ENCODE data around the gene FAXDC2.
"Not testable (repeated sequence)": the region's sequence is repeated elsewhere in the genome, so short reads cannot be mapped to it uniquely, and the experiment has no call there.

The FAXDC2 gene

GRCh38 chr5:154862766-154863165, 12.4 kb upstream of the FAXDC2 start:
- in situ Hi-C loops (cut with MboI; ENCODE audit: low sequenced_read_pairs): no loop called here

DNA sequence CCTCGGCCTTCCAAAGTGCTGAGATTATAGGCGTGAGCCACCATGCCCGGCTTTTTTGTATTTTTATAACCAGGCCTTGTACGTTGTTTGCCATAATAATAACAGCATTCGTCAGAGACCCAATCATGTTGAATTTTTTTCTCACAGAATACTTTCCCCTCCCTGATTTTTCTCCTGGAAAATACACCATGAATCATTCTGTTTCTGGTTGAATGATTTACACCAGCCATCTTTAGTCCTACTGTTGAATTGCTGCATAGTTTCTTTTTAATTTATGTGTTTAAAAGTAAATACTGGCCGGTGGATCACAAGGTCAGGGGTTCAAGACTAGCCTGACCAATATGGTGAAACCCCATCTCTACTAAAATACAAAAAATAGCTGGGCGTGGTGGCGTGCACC, 11.5 kb upstream of the FAXDC2 start:
- in situ Hi-C loops (cut with MboI; ENCODE audit: low sequenced_read_pairs): no loop called here

GRCh38 chr5:154860765-154861164, 10.4 kb upstream of the FAXDC2 start:
- in situ Hi-C loops (cut with MboI; ENCODE audit: low sequenced_read_pairs): no loop called here

GRCh38 chr5:154860123-154860522, 9.7 kb upstream of the FAXDC2 start:
- in situ Hi-C loops (cut with MboI; ENCODE audit: low sequenced_read_pairs): no loop called here

GRCh38 chr5:154858972-154859871, 8.8 kb upstream of the FAXDC2 start:
- in situ Hi-C loops (cut with MboI; ENCODE audit: low sequenced_read_pairs): no loop called here

DNA sequence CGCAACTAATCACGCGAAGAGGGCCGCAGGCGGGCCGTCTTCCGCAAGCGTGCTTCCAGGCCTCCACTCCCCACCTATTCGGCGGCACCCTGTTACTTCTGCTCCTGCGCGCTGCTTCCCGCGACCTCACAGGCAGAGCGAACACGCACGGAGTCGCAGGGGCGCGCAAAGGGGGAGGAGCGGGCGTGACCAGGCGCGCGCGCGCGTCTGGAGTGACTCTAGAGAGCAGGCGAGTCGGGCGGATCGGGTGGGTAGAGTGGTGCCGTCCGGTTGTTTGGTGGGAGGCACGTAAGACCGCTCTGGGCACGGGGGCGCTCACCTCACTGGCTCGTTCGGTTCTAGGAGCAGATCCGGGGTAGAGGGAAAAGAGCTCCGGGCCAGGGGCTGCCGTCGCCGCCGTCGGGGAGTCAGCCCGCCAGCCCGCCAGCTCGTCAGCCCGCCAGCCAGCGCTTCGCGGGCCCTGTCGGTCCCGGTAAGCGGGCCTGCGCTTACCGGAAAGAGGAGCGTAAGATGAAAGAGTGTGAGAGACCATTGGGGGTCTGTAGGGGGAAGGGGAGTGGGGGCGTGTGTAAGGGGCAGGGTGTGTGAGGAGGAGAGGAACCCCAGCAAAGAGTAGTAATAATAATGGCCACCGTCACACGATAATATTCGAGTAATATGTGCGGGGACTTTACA, 8.0 kb upstream of the FAXDC2 start, which contains the start of gene CNOT8:
Gene CNOT8 (plus strand): TSS at position 331 of the 675 bp plus-strand sequence. CDS start 4,652 bp downstream, outside the sequence.
- in situ Hi-C loops (cut with MboI; ENCODE audit: low sequenced_read_pairs): no loop called here

DNA sequence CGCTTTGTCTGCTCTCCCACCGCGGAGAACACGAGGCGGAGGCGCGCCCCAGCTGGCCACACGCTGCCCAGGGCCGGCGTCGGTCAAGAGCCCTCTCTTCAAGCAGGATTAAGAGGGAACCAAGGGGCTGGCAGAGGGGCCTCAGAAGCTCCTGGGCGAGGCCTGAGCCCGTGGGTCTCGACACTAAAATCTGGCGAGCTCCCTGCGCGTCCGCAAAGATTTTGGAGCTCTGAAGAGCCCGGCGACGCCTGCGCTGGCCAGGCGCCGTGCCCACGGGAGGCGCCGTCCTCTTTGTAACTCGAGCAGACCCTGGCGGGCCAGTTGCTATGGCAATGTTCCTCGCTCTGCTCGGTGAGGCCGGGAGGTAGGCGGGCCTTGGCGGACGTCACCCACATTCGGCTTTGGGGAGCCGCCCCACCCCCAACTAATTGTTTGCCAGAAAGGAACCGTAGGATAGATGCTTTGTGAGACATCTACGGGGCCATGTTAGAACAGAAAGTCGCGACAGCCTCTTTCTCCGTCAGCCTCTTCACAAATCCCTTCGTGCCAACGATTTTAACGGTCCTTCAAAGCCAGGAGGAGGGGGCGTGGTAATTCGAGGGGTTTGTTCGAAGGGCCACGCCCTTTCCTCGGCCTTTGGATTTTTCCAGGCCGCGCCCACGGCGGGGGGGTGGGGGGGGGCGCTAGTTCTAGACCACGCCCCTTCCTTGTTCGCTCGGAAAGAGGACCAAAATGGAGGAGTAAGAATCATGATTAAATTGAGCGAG, 7.3 kb upstream of the FAXDC2 start:
- in situ Hi-C loops (cut with MboI; ENCODE audit: low sequenced_read_pairs): no loop called here

- in situ Hi-C loops (cut with MboI; ENCODE audit: low sequenced_read_pairs): no loop called here
Observed at GRCh38 chr5:154851351-154851750, 948 bp upstream of the FAXDC2 start.

DNA sequence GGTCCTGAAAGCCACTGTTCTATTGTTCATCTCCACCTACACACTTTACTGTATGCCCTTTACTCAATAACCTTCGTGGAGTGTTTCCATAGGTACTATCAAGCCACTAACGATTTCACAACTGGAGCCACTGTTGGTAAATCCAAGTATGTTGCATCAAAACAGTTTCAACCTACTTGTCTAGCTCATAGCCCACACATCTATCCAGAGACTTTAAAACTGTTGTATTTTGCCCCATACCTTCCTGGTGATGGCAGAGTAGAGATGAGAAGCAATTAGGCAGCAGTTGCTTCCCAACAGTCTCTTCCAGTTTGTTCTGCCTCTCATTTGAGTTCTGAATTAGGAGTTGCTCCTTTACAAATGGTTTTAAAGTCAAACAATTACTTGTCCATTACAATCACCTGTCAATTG, 607 bp downstream of the FAXDC2 start:
- in situ Hi-C loops (cut with MboI; ENCODE audit: low sequenced_read_pairs): no loop called here

DNA sequence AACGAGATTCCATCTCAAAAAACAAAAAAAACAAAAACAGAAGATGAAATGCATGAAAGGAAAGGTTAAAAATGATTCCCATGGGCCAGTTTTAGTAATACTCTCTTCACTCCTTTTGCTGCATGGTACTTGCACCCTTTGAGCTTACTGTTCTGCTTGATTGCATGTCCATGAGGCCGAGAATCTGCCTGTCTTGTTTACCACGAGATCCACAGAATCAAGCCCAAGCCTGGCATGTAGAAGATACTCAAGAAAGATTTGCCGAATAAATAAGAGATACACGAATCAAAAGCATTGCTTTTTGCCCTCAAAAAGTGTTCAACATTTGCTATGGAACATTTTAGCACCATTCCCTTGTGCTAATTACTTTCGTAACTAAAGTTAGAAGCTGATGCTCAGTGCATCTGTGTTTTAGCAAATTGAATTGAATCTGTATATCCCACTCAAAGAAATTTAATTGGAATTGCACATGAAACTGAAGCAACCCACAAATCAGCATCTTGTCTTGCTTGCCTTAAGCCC, 1.1 kb downstream of the FAXDC2 start:
- in situ Hi-C loops (cut with MboI; ENCODE audit: low sequenced_read_pairs): no loop called here

- in situ Hi-C loops (cut with MboI; ENCODE audit: low sequenced_read_pairs): no loop called here
Observed at GRCh38 chr5:154844809-154845208, 5.6 kb downstream of the FAXDC2 start.

GRCh38 chr5:154842689-154843530, 7.5 kb downstream of the FAXDC2 start:
- in situ Hi-C loops (cut with MboI; ENCODE audit: low sequenced_read_pairs): no loop called here

GRCh38 chr5:154841273-154841661, 9.1 kb downstream of the FAXDC2 start:
- in situ Hi-C loops (cut with MboI; ENCODE audit: low sequenced_read_pairs): no loop called here

- in situ Hi-C loops (cut with MboI; ENCODE audit: low sequenced_read_pairs): no loop called here
Observed at GRCh38 chr5:154840435-154841272, 9.7 kb downstream of the FAXDC2 start.

- in situ Hi-C loops (cut with MboI; ENCODE audit: low sequenced_read_pairs): no loop called here
Observed at GRCh38 chr5:154837009-154837901, 13.1 kb downstream of the FAXDC2 start.

- in situ Hi-C loops (cut with MboI; ENCODE audit: low sequenced_read_pairs): no loop called here
Observed at GRCh38 chr5:154836225-154836624, 14.2 kb downstream of the FAXDC2 start.

GRCh38 chr5:154835701-154836052, 14.7 kb downstream of the FAXDC2 start:
- in situ Hi-C loops (cut with MboI; ENCODE audit: low sequenced_read_pairs): not testable (repeated sequence)

DNA sequence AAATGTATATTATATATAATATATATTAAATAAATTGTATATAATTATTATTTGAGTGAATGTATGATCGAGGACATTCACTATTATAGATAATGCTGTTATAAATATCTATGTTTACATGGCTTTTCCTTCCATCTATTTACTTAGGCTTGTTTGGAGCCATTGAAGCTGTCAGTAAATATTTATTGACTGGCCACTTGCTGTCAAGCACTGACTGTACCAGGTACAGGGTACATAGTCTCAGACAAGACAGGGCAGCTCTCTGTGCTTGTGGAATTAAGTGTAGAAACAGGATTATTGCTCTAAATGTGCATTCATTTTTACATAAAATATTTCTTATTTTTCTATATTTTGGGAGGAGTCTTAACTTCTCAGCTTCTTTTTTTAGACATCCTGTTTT, 16.4 kb downstream of the FAXDC2 start:
- in situ Hi-C loops (cut with MboI; ENCODE audit: low sequenced_read_pairs): no loop called here
